NCI-H524 treated with DMSO at 0.1 percent for 48 hours (cell line): ENCODE data around the gene SPSB1.
"Not testable (repeated sequence)": the region's sequence is repeated elsewhere in the genome, so short reads cannot be mapped to it uniquely, and the experiment has no call there.

ENCODE experiments used
- DNase-seq: peaks from one replicate; lab custom pipeline; 2025; lab: John Stamatoyannopoulos, UW

The SPSB1 gene

DNA sequence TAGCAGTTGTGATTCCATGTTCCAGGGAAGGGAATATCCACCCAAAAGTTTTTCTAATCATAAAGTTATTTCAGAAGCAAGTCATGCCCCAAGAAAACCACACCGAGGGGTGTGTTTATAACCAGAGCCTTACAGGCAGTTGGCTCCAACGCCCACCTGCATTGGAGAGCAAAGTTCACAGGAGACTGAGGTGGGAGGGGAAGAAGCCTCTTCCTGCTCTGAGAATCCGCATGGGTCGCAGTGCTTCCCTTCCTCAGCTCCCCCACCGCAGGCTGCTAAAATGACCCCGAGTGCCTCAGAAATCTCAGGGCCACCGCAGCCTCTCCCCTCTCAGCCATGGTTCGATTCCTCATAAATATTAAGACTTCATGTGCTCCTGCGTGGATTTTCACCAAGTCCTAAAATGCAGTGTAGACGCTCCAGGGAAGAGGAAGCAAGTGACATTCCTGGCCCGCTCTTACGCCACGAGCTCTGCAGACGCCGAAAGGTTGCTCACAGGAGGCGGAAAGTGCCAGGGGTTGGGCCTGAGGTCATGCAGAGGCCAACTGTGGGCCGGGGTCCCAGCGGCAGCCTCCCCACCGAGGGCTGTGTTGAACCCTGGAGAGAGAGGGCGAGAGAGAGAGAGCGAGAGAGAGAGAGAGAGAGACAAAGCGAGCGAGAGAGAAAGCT lies 13.4 kb upstream of the SPSB1 start:
- no peak for DNase-seq

DNA sequence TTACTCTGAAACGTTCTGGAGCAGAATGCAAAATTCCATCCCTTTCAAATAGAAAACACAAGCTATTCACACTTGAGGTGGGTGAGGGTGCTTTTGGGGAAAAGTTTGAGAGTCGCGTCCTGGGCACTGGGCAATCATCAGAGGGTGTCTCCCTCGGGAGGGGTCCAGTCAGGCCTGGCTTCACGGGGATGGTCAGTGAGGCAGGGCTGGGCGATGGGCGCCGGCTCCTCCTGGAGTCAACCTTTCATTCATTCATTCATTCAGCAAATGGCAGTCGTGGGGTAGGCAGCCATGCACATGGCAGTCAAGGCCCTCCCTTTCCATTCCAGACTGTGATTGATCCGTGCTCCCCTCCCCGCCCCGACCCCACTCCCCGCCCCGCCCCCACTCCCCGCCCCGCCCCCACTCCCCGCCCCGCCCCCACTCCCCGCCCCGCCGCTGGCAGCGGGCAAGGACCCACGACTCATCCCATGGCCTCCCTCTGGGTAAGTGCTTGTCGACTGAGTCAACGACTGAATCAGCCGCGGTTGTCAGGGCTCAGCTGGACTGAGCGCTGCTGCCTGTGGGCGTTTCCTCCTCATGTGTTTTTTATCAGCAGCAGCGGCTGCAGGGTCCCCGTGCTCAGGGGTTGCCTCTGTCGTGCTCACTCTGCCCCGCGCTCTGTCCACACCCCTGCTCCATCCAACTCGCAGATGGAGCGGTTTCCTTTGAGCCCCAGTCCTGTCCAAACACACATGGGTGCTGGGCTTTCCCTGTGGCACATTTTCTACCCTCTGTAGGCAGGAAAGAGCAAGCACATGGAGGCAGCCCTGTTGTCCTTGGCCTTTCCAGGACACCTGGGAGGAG lies 12.5 kb upstream of the SPSB1 start:
- DNase-seq: no peak

DNA sequence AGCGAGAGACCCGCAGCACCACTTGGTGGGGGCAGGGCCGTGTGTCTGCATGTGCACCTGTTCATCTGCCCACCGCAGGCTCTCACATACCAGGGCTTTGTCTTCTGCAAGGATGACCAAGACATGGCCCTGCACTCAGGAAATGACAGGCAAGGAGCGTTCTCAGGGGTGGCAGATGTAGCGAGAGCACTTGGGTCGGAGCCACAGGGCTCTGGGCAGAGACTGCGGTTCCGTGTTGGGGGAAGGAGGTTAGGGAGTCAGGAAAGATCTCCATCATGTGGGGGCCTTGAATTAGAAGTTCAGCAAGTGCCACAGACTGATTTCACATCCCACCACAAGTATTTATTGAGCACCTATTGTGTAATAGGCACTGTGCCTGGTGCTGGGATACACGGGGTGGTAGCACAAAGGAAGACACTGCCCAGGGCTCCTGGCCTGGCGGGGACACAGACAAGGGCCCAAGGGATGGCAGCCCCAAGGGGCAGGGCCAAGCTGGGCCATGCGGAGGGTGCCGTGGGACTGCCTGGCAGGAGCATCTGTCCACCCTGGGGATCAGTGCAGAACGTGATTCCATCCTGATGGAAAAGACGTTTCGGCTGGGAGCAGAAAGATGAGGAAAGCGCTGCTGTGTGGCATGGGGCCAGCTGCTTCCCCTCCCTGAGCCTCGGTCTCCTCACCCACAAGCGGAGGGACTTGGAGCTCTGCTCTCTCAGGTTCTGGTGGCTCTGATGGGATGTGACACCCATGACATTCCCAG lies 11.4 kb upstream of the SPSB1 start:
- DNase-seq: no peak

DNA sequence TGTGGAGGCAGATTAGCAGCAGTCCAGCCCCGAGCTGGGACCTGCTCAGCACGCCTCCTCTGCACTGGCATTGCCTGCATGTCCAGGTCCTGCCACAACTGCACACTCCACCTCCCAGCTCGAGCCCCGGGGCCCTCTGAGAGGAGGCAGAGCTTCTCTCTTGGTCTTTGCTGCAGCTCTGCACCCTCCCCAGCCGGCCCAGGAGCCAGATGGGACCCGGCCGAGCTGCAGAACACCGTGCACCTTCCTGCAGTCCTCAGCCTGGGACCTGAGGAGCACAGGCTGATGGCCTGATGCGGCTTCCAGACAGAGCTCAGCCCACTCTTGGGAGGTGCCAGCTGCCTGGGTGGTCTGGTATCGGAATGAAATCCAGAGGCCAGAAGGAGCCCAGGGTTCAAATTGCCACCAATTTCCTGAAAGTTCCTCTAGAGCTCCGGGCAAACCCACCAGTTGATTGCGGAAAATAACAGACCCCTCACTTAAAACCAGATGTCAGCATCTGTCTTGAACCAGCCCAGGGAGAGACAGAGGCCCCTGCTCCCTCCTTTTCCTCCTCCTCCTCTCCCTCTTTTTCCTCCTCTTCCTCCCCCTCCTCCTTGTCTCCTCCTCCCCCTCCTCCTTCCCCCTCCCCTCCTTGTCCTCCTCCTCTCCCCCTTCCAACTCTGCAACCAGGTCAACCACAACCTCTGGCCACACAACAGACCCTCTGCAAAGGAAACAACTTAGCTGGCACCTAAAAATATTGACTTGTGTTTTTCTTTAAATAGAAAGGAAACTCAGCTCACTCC lies 10.6 kb upstream of the SPSB1 start:
- no peak for DNase-seq

DNA sequence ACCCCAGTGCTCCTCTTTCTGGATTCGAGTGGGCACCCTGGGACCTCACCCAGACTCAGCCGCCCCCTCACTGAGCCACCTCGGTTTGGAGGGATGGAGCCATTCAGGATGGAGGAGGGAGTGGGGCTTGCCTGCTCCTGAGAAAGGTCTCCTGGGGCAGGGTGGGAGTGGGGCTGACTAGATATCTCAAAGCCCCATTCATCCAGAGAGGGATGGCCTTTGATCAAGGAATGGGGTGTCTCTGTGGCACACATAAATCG lies 10.1 kb upstream of the SPSB1 start:
- DNase-seq: no peak

DNA sequence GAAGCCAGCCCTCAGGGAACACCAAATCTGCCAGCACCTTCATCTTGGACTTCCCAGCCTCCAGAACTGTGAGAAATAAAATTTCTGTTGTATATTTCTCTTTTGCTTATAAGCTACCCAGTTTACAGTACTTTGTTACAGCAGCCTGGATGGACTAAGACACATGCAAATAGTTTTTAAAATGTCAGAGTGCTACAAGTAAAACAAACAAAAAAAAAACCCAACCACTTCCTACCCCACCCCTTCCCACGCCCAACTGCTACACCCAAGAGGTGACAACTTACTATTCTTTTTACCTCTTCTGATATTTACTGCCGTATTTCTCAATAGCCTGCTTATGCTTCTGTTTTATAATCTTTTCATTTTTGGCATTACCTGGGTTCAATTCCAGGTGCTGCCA lies 8.6 kb upstream of the SPSB1 start:
- DNase-seq: no peak

DNA sequence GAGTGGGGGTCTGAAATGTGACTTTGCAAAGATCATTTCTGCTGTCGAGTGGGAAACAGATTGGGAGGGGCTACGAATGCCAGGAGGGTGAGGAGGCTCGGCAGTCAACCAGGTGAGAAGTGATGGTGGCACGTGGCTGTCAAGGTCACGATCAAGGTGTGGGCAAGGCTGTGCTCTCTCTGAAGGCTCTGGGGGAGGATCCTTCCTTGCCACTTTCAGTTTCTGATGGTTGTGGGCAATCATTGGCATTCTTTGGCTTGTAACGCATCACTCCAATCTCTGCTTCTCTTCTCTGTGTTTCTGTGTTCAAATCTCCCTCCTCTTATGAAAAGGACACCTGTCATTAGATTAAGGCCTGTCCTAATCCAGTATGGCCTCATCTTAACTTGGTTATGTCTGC lies 6.1 kb upstream of the SPSB1 start:
- DNase-seq: no peak

DNA sequence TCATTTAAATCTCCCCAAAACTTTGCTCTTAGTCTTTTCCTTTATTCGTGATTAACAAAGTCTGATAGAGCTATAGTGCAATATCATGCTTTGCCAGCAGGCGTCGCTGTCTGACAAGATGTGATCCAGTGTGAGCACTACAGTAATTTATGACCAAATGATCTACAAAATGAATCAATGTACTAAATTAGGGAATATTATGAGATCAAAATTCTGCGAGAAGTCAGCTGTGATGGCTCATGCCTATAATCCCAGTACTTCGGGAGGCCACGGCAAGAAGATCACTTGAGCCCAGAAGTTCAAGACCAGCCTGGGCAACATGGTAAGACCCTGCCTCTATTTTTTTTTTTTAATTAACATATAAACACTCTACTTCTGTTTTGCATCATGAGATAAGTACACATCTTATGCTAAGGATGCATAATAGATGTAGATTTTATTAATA lies 3.6 kb upstream of the SPSB1 start:
- DNase-seq: no peak

DNA sequence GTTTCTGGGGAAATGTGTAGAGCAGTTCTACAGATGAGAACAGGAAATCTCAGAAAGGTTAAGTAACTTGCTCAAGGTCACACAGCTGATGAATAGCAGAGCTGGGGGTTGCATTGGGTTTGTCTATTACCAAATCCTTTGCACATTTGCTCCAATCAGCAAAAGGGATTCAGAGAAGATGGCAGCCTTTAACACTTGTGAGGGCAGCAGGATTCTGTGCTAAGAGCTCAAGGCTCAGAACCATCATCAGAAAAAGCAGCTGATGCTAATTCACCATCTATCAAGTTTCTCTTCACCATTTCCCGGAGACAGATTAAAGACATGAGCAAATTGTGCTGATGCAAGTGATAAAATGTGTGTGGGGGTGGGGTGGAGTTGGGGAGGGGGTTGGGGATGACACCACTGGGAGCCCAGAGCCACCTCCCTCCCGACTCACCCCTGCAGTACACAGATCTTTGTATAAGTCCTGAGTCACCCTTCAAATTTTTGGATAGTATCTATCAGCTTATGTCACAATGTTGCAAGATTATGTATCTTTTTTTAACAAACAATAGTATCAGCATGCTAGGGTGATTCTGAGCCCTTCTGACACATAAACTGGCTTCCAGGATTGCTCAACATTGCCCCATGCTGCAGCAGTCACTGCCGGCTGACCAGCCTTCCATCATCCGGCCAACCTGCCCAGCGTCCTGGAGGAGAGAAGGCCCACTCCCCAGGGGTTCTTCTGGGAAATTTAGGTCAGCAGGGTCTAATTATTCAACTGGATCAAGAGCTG lies 2.8 kb upstream of the SPSB1 start:
- no peak for DNase-seq

DNA sequence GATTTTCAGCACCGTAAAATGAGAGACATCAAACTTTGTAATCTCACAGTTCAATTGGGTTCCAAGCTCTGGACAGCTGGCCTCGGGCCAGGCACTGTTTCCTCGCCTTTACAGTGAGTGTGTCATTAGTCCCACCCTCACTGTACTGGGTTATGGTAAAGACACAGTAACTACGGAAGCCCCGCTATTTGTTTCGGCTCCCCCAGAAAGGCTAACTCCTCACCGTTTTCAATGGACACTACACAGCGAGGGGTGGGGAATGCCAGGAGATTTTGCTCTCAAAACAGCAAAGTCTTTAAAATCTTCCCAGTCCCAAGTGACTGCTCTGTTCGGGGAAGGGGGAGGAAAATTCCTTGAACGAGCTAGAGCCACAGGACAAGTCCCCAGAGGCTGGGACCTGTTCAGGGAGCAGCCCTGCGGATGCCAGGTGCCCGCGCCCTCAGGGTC lies 757 bp upstream of the SPSB1 start:
- no peak for DNase-seq

DNA sequence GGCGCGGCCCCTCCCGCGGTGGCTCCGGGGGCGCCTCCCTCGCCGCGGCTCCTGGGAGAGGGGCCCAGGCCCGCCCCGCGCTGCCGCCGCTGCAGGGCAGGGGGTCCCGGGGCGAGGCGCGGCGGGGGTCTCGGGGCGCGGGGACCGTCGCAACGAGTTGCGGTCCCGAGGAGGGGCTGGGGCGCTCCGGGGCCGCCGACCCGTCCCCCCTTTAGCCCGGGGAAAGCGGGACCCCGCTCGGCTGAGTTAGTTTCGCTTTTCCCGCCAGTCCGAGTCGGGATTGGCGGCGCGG lies 493 bp downstream of the SPSB1 start:
- DNase-seq: no peak

DNA sequence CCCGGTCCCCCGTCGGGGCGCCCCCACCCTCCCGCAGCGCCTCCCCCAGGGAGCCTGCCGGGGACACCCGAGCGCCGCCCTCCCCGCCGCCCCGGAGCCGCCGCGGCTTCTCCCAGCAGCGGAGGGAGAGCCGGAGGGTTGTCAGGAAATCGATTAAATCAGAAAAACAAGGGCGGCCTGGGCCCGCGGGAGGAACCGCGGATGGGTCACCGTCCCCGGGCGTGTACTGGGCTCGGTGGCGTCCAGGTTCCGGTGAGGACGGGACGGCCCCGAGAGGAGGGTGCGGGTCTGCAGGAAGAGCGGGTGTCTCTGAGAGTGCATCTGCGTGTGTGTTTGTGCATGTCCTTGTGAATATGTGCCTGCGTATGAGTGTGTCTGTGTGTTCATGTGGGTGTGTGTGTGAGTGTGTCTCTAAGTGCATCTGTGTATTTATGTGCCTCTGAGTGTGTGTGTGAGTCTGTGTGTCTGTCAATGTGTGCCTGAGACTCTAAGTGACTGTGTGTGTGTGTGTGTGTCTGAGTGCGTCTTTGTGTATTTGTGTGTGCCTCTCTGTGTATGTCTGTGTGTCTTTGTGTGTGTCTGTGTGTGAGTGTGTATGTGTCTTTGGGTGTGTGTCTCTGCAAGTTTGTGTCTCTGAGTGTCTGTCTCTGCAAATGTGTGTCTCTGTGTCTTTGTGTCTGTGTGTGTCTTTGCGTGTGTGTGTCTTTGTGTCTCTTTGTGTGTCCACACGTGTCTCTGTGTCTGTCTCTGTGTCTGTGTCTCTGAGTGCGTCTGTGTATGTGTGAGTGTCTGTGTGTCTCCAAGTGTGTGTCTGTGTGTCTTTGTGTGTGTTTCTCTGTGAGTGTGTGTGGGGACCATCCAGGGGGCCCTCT lies 1.1 kb downstream of the SPSB1 start:
- no peak for DNase-seq

DNA sequence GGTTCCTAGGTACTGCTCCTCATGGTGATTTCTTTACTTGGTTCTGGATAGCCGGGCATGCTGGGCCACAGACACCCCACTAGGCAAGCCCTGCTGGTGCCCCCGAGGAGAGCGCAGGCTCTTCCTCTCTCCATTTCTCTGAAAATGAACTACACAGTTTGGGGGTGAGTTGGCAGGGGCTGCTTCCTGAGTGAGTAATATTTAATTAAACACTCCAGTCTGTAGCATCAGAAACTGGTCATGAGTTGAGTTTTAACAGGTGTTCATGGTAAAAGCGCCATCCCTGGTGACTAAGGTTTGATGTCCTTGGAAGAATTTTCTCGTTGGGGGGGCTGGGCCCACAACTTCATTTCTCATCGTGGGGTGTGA lies 1.7 kb downstream of the SPSB1 start:
- no peak for DNase-seq

DNA sequence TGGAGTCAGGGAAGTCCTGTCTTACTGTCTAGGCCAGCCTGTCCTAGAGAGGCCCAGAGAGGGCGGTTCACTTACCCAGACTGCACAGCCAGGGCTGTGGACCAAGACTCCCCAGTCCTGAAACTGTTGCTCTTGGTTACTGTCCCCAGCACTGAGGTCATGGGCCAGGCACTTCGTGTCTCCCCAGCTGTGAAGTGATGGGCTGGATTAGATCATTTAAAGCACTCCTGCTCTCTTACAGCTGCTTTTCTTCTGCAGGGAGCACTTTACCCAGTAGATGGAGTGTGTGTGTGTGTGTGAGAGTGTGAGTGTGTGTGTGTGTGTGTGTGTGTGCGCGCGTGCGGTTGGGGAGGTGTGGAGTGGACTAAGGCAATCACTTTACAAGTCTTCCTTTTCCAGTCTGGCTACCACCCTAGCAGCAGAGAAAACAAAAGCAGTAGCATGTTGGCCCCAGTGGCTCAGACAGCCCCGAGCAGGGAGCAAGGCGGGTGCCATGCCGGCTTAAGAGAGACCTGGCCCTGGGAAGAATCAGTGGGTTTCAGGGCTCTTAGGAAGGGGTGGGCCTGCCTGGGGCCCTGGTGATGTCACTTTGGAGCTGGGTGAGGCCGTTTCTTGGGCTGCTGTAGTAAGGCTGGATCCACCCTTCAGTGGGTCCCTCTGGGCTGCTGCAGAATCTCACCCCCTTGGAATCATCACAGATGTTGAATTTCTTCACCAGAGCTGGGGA lies 2.4 kb downstream of the SPSB1 start:
- DNase-seq: no peak

DNA sequence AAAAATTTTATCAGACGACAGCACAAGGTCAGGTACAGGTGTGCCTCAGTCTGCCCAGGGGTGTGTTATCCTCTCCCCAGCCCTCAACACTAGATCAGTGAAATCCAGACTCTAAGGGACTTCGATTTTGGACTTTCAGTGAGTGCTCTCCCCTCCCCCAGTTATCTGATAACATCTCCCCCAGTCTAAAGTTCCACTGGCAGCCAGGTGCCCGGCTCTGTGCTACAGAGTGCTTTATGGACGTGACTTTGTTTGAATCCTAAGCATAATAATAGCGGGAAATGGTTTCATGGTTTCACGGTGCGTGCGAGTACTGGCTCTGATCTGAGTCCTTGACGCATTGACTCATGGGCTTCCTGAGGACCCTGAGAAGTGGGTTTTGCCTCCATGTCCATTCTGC lies 3.2 kb downstream of the SPSB1 start:
- no peak for DNase-seq

DNA sequence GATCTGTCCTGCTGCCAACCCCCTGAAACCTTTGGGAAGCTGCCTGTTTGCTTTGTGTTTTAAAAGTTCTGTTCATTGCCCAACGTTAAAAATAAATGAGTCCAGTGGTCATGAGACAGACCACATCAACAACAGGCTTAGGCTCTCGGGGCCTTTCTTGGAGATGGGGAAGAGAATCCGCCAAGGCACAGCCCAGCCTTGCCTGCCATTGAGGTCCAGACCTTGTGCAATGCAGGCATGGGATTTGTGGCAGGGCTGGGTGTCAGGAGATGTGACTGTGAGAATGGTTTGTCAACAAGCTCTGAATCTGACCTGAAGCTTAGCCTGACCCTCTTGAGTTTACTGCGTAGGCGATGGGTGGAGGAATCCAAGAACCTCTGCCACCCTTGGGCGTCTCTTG lies 4.2 kb downstream of the SPSB1 start:
- no peak for DNase-seq

DNA sequence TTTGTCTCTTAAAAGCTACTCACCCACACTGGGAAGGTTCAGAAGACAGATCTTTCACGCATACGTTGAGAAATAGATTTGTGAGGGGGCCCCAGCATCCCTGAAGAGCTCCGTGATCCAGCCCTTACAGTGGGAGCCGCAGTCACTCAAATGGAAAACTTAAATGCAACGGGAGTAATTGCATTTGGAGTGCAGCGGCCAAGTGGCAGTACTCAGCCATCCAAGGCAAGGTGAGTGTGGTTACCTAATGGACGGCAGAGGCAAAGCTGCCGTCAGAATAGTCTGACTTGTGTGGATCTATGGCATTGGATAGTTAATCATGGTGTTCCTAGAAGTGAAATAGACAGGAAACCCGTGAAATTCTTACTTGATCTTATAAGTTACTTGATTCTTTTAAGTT lies 5.1 kb downstream of the SPSB1 start:
- DNase-seq: no peak

DNA sequence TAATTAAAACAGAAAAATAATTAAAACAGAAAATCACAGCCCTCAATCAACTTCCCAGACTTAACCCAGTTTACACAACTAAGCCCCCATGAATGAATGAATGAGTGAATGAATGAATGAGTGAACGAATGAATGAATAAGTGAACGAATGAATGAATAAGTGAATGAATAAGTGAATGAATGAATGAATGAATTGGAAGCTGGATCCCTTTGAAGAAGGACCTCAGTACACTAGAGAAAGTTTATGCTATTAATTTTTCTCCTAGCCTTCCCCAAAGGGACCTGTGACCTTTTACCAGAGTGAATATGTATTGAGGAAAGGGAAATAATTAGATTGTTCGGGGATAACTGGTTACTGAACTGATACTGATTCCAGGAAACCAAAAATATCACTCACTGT lies 5.6 kb downstream of the SPSB1 start:
- DNase-seq: no peak

DNA sequence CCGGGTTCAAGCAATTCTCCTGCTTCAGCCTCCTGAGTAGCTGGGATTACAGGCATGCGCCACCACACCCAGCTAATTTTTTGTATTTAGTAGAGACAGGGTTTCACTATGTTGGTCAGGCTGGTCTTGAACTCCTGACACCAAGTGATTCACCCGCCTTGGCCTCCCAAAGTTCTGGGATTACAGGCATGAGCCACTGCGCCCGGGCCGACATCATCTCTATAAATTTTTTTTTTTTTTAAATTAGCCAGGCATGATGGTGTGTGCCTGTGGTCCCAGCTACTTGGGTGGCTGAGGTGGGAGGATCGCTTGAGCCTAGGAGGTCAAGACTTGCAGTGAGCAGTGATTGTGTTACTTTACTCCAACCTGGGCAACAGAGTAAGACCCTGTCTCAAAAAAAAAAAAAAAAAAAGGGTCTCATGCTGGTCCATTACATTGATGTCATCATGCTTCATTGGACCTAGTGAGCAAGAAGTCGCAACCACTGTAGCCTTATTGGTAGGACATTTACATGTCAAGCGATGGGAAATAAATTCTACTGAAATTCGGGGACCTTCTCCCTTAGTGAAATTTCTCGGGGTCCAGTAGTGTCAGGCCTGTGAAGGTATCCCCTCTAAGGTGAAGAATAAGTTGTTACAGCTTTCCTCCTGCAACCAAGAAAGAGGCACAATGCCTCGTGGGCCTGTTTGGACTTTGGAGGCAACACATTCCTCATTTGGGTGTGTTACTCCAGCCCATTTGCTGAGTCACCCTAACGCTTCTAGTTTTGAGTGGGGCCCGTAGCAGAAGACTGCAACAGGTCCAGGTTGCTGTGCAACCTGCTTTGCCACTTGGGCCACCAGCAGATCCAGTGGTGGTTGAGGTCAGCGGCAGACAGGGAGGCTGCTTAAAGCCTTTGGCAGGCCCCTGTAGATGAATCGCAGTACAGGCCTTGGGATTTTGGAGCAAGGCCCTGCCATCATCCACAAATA lies 7.2 kb downstream of the SPSB1 start:
- DNase-seq: not testable (repeated sequence)
